ENCODE data around the gene PPP2R3B. TPM values are rescaled to one million over a fixed set of nuclear protein-coding genes. Genes with fewer than 3 reads are reported as not detected.

Gene PPP2R3B
- polyA plus RNA-seq, 1 donor (not counting 4 experiments of a cell fraction or from before 2014, with no cell fraction given) = 6.6 TPM

- H3K4me3 ChIP-seq (ENCODE audit: control insufficient read depth in 2 of 3, extremely low read depth in 1 of 3, insufficient read depth in 2 of 3, low read depth in 1 of 3, low read length in 3 of 3) = no peak overlapping the region
- no peaks in the 10 kb centered on the region for H3K9me1 ChIP-seq (ENCODE audit: control insufficient read depth, extremely low read depth, insufficient read depth, low read length)
- H3K27me3 ChIP-seq (ENCODE audit: control insufficient read depth, extremely low read depth, insufficient read depth, low read length) = peaks cover 17% of the 10 kb centered on the region
- no peaks in the 10 kb centered on the region for H4K20me1 ChIP-seq (ENCODE audit: control insufficient read depth, extremely low read depth, insufficient read depth, low read length)
- no peak overlapping the region for H2AFZ ChIP-seq (ENCODE audit: control insufficient read depth, low read length)
- dilution Hi-C loops (cut with MboI; ENCODE audit: extremely low pct_ligation_motif_present, low sequenced_read_pairs) = no loop called here
- FAIRE-seq (no peak), DNase-seq (ENCODE audit: low read depth, low spot score) (no peak)
- no peaks in the 10 kb centered on the region for H3K4me1 ChIP-seq (ENCODE audit: control insufficient read depth, extremely low read depth, insufficient read depth, low read length)
- no peaks in the 10 kb centered on the region for H3K9me3 ChIP-seq (ENCODE audit: control insufficient read depth, low read depth, low read length)
- no peaks in the 10 kb centered on the region for H3K79me2 ChIP-seq (ENCODE audit: control insufficient read depth, insufficient read depth, low read length)
- TF ChIP-seq CTCF (optimal IDR thresholded peaks at IDR 0.05 in 1 of 3, IDR thresholded peaks at IDR 0.05 in 1 of 3, conservative IDR thresholded peaks at IDR 0.05 in 1 of 3; ENCODE audit: extremely low read depth in 1 of 3, insufficient read depth in 2 of 3, low read length in 3 of 3) = no peak
- TF ChIP-seq EZH2 (IDR thresholded peaks at IDR 0.05; ENCODE audit: low read length) = no peak
- H3K4me2 ChIP-seq (ENCODE audit: control insufficient read depth, extremely low read depth, insufficient read depth, low read depth, low read length) = no peak overlapping the region
- no peak overlapping the region for H3K27ac ChIP-seq (ENCODE audit: control insufficient read depth, insufficient read depth, low read length)
- no peaks in the 10 kb centered on the region for H3K36me3 ChIP-seq (ENCODE audit: control insufficient read depth in 2 of 2, extremely low read depth in 1 of 2, insufficient read depth in 2 of 2, low read length in 2 of 2)
- H3K9ac ChIP-seq (ENCODE audit: control insufficient read depth, extremely low read depth, insufficient read depth, low read length) = no peak overlapping the region
Observed at GRCh38 chrX:368811-369562, 17.7 kb downstream of the PPP2R3B start.

- Histone ChIP-seq H3K4me2 (ENCODE audit: control insufficient read depth, extremely low read depth, insufficient read depth, low read depth, low read length) (no peak overlapping the region), H3K79me2 (ENCODE audit: control insufficient read depth, insufficient read depth, low read length) (no peaks in the 10 kb centered on the region), H2AFZ (ENCODE audit: control insufficient read depth, low read length) (no peak overlapping the region), H3K9me3 (ENCODE audit: control insufficient read depth, low read depth, low read length) (peaks cover 7% of the 10 kb centered on the region), H4K20me1 (ENCODE audit: control insufficient read depth, extremely low read depth, insufficient read depth, low read length) (no peaks in the 10 kb centered on the region), H3K4me1 (ENCODE audit: control insufficient read depth, extremely low read depth, insufficient read depth, low read length) (no peaks in the 10 kb centered on the region), H3K27ac (ENCODE audit: control insufficient read depth, insufficient read depth, low read length) (no peak overlapping the region), H3K27me3 (ENCODE audit: control insufficient read depth, extremely low read depth, insufficient read depth, low read length) (peaks cover 7% of the 10 kb centered on the region), H3K4me3 (ENCODE audit: control insufficient read depth in 2 of 3, extremely low read depth in 1 of 3, insufficient read depth in 2 of 3, low read depth in 1 of 3, low read length in 3 of 3) (no peak overlapping the region), H3K36me3 (ENCODE audit: control insufficient read depth in 2 of 2, extremely low read depth in 1 of 2, insufficient read depth in 2 of 2, low read length in 2 of 2) (no peaks in the 10 kb centered on the region), H3K9ac (ENCODE audit: control insufficient read depth, extremely low read depth, insufficient read depth, low read length) (no peak overlapping the region), H3K9me1 (ENCODE audit: control insufficient read depth, extremely low read depth, insufficient read depth, low read length) (no peaks in the 10 kb centered on the region)
- DNase-seq (ENCODE audit: low read depth, low spot score) (no peak), FAIRE-seq (no peak)
- TF ChIP-seq EZH2 (IDR thresholded peaks at IDR 0.05; ENCODE audit: low read length) (no peak), CTCF (optimal IDR thresholded peaks at IDR 0.05 in 1 of 3, IDR thresholded peaks at IDR 0.05 in 1 of 3, conservative IDR thresholded peaks at IDR 0.05 in 1 of 3; ENCODE audit: extremely low read depth in 1 of 3, insufficient read depth in 2 of 3, low read length in 3 of 3) (no peak)
- dilution Hi-C loops (cut with MboI; ENCODE audit: extremely low pct_ligation_motif_present, low sequenced_read_pairs) = no loop called here
Observed at GRCh38 chrX:367866-368265, 18.8 kb downstream of the PPP2R3B start.
